ENCODE results near the gene CLCN3. TPM values are rescaled to one million over a fixed set of nuclear protein-coding genes. Genes with fewer than 3 reads are reported as not detected.

Gene CLCN3
- total and polyA plus RNA-seq, 9 of the 15 experiments (the other 6 are each of a cell fraction or from before 2014, with no cell fraction given) = 12.7 to 60.6 (median 38.5) TPM

DNA sequence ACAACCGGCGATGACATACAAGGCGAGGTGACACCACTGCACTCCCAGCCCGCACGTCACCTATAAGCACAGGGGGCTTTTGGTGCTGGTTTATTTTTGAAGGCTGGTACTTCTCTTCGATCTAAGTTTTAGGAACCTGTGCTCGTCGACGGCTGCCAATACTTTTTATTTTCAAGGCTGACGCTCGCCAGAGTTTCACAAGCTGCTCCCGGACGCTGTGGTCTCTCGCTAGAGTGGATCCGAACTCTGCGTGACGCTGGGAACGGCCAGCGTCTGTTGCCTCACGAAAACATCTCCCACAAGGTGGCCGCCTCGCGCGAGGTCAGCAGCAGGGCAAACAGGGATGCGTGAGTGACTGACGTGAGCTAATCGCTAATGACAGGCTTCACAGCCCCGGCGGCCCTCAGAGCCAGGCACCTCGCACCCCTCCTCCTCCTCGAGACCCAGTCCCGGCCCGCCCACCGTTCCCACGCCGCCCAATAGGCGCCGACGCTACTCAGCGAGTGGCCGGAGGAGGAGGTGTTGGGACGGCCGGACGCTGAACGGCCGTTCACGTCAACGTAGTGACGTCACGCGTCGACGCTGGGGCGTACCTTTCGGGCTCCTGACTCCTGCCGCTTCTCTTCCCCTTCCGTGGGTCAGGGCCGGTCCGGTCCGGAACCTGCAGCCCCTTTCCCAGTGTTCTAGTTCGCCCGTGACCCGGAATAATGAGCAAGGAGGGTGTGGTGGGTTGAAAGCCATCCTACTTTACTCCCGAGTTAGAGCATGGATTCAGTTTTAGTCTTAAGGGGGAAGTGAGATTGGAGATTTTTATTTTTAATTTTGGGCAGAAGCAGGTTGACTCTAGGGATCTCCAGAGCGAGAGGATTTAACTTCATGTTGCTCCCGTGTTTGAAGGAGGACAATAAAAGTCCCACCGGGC lies at the start of gene CLCN3 (continued):
- TF ChIP-seq, protein P1, sequence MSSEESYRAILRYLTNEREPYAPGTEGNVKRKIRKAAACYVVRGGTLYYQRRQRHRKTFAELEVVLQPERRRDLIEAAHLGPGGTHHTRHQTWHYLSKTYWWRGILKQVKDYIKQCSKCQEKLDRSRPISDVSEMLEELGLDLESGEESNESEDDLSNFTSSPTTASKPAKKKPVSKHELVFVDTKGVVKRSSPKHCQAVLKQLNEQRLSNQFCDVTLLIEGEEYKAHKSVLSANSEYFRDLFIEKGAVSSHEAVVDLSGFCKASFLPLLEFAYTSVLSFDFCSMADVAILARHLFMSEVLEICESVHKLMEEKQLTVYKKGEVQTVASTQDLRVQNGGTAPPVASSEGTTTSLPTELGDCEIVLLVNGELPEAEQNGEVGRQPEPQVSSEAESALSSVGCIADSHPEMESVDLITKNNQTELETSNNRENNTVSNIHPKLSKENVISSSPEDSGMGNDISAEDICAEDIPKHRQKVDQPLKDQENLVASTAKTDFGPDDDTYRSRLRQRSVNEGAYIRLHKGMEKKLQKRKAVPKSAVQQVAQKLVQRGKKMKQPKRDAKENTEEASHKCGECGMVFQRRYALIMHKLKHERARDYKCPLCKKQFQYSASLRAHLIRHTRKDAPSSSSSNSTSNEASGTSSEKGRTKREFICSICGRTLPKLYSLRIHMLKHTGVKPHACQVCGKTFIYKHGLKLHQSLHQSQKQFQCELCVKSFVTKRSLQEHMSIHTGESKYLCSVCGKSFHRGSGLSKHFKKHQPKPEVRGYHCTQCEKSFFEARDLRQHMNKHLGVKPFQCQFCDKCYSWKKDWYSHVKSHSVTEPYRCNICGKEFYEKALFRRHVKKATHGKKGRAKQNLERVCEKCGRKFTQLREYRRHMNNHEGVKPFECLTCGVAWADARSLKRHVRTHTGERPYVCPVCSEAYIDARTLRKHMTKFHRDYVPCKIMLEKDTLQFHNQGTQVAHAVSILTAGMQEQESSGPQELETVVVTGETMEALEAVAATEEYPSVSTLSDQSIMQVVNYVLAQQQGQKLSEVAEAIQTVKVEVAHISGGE (CRISPR knock-in tag; IDR thresholded peaks at IDR 0.05) = peak in 1 of 3 experiments; percentile 35; a peak in 2 of 6 replicates
- TF ChIP-seq ZNF140 (CRISPR knock-in tag; IDR thresholded peaks at IDR 0.05) (no peak), LEF1 (IDR thresholded peaks at IDR 0.05) (no peak; the same call in none of the 2 replicates), PCBP1 (IDR thresholded peaks at IDR 0.05; ENCODE audit: low read depth, low read length, poor library complexity, severe bottlenecking) (no peak), ZNF133 (CRISPR knock-in tag; IDR thresholded peaks at IDR 0.05) (no peak), RFX5 (IDR thresholded peaks at IDR 0.05; ENCODE audit: low read depth, low read length) (peak; percentile 69; the same call in 1 of the 2 replicates), CEBPG (CRISPR knock-in tag; IDR thresholded peaks at IDR 0.05) (peak; percentile 70; the same call in 1 of the 2 replicates), CEBPG (tag; conservative IDR thresholded peaks at IDR 0.05 in 1 of 2, IDR thresholded peaks at IDR 0.05 in 1 of 2) (peak; percentile 34 to 68; a peak in 3 of 4 replicates)
- TF ChIP-seq, protein P2, sequence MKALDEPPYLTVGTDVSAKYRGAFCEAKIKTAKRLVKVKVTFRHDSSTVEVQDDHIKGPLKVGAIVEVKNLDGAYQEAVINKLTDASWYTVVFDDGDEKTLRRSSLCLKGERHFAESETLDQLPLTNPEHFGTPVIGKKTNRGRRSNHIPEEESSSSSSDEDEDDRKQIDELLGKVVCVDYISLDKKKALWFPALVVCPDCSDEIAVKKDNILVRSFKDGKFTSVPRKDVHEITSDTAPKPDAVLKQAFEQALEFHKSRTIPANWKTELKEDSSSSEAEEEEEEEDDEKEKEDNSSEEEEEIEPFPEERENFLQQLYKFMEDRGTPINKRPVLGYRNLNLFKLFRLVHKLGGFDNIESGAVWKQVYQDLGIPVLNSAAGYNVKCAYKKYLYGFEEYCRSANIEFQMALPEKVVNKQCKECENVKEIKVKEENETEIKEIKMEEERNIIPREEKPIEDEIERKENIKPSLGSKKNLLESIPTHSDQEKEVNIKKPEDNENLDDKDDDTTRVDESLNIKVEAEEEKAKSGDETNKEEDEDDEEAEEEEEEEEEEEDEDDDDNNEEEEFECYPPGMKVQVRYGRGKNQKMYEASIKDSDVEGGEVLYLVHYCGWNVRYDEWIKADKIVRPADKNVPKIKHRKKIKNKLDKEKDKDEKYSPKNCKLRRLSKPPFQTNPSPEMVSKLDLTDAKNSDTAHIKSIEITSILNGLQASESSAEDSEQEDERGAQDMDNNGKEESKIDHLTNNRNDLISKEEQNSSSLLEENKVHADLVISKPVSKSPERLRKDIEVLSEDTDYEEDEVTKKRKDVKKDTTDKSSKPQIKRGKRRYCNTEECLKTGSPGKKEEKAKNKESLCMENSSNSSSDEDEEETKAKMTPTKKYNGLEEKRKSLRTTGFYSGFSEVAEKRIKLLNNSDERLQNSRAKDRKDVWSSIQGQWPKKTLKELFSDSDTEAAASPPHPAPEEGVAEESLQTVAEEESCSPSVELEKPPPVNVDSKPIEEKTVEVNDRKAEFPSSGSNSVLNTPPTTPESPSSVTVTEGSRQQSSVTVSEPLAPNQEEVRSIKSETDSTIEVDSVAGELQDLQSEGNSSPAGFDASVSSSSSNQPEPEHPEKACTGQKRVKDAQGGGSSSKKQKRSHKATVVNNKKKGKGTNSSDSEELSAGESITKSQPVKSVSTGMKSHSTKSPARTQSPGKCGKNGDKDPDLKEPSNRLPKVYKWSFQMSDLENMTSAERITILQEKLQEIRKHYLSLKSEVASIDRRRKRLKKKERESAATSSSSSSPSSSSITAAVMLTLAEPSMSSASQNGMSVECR (CRISPR knock-in tag; IDR thresholded peaks at IDR 0.05) = peak; percentile 40
- TF ChIP-seq, protein P3, sequence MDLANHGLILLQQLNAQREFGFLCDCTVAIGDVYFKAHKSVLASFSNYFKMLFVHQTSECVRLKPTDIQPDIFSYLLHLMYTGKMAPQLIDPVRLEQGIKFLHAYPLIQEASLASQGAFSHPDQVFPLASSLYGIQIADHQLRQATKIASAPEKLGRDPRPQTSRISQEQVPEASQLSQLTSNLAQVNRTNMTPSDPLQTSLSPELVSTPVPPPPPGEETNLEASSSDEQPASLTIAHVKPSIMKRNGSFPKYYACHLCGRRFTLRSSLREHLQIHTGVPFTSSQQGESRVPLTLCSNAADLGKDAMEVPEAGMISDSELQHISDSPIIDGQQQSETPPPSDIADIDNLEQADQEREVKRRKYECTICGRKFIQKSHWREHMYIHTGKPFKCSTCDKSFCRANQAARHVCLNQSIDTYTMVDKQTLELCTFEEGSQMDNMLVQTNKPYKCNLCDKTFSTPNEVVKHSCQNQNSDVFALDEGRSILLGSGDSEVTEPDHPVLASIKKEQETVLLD (IDR thresholded peaks at IDR 0.05) = peak; percentile 99
- TF ChIP-seq, protein P4, sequence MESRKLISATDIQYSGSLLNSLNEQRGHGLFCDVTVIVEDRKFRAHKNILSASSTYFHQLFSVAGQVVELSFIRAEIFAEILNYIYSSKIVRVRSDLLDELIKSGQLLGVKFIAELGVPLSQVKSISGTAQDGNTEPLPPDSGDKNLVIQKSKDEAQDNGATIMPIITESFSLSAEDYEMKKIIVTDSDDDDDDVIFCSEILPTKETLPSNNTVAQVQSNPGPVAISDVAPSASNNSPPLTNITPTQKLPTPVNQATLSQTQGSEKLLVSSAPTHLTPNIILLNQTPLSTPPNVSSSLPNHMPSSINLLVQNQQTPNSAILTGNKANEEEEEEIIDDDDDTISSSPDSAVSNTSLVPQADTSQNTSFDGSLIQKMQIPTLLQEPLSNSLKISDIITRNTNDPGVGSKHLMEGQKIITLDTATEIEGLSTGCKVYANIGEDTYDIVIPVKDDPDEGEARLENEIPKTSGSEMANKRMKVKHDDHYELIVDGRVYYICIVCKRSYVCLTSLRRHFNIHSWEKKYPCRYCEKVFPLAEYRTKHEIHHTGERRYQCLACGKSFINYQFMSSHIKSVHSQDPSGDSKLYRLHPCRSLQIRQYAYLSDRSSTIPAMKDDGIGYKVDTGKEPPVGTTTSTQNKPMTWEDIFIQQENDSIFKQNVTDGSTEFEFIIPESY (CRISPR knock-in tag; IDR thresholded peaks at IDR 0.05) = peak; percentile 76

Data from K562 (cell line).